Effector CD4-positive, alpha-beta T cell (primary cell): Measurements from ENCODE around the gene STK10.

Source experiments
- DNase-seq: peaks from one replicate; pipeline ENCODE4 v3.0.0-alpha.2; 2020

Gene STK10

DNA sequence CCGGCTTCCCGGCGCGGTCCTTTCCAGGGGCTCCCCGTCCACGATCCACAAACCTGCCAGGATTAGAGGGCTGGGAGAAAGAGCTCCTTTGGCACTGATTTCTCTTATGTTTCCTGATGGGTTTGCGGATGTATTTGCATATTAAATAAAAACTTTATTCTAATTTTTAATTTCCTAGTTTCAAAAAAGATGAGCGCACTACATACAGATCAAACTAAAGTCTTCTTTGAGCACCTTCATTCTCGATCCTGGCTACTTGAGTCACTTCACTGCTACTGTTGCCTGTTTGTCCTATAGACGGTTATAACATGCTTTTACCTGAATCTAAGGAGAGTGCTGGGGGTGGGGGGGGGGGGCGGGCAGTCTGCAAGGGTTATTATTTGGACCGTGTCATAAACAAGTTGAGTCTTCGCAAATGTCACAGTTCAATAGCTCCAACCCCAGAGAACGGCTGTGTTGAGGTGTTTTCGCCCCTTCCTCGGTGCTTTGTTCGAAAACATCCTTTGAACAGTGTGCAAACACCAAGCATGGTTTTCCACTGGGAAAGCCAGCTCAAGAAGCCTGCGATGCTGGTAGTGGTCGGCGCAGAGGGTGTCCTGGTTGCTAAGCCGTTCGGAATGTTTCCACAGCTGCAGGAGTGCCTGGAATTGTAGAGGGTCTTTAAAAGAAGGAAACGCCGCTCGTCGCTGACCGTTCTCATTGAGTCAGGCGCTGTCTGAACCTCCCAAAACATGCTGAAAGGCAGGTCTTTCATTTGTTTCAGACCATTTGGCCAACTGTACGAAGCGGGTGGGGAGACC, 1.1 kb upstream of the STK10 start:
- DNase-seq, result no peak

DNA sequence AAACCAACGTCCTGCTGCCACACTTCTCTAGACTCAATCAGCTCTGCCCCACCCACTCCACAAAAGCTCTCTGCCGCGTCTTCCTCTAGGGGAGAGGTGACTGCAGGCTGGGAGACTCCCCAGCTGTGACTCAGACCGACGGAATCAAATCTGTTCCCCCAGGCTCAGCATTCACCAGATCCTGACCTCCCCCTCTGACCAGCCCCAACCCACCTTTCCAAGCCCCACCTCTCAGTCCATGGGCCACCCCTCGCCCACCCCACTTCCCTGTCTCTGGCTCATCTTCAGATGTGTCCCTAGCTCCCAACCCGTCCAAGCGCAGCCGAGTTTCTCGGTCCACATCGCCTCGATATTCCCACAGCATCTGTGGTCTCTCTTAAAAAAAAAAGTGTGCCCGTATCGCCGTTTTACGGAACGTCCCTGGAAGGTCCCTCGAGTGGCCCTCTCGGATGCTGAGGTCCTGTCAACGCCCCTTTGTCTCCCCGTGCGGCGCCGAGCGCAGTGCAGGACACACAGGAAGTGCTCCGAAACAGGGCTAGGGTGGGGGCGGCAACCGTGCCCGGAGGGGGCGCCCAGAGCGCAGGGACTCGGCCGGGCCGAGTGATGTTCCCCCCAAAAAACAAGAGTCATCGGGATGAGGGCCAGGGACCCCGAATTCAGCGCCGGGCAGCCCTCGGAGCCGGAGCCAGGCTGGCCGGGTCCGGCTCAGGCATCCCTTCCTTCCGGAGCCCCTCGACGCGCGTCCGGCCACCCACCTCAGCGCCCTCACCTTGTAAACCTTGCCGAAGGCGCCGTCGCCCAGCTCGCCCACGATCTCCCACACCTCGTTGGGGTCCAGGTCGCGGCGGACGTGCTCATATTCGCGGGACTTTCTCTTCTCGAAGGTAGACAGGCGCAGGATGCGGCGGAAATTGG, 649 bp downstream of the STK10 start:
- peak; percentile 74 for DNase-seq

DNA sequence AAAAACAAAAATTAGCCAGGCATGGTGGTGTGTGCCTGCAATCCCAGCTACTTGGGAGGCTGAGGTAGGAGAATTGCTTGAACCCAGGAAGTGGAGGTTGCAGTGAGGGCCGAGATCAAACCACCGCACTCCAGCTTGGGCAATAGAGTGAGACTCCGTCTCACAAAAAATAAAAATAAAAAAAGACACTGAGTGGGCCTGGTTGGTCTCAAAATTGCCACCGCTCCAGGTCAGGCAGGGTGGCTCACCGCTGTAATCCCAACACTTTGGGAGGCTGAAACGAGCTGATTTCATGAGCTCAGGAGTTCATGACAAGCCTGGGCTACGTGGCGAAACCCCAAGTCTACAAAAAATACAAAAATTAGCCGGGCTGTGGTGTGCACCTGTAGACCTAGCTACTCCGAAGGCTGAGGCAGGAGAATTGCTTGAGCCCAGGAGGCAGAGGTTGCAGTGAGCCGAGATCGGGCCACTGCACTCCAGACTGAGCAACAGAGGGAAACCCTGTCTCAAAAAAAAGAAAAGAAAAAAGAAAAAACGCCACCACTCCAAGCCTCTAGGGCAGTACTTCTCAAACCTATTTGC, 1.8 kb downstream of the STK10 start:
- DNase-seq, result no peak

DNA sequence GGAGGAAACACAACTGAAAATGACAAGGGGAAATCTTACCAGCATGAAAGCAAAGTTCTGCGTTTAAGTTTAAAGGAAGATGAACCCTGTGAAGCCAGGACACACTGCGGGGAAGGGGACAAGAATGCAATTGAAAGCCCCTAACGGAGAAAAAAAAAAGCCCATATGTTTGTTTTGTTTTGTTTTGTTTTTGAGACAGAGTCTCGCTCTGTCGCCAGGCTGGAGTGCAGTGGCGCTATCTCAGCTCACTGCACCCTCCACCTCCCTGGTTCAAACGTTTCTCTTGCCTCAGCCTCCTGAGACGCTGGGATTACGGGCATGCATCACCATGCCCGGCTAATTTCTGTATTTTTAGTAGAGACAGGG, 2.9 kb downstream of the STK10 start:
- DNase-seq, result no peak

GRCh38 chr5:172183881-172184280, 4.1 kb downstream of the STK10 start:
- no peak for DNase-seq

GRCh38 chr5:172182291-172182690, 5.7 kb downstream of the STK10 start:
- no peak for DNase-seq

GRCh38 chr5:172180936-172181335, 7.1 kb downstream of the STK10 start:
- peak; percentile 17 for DNase-seq

DNA sequence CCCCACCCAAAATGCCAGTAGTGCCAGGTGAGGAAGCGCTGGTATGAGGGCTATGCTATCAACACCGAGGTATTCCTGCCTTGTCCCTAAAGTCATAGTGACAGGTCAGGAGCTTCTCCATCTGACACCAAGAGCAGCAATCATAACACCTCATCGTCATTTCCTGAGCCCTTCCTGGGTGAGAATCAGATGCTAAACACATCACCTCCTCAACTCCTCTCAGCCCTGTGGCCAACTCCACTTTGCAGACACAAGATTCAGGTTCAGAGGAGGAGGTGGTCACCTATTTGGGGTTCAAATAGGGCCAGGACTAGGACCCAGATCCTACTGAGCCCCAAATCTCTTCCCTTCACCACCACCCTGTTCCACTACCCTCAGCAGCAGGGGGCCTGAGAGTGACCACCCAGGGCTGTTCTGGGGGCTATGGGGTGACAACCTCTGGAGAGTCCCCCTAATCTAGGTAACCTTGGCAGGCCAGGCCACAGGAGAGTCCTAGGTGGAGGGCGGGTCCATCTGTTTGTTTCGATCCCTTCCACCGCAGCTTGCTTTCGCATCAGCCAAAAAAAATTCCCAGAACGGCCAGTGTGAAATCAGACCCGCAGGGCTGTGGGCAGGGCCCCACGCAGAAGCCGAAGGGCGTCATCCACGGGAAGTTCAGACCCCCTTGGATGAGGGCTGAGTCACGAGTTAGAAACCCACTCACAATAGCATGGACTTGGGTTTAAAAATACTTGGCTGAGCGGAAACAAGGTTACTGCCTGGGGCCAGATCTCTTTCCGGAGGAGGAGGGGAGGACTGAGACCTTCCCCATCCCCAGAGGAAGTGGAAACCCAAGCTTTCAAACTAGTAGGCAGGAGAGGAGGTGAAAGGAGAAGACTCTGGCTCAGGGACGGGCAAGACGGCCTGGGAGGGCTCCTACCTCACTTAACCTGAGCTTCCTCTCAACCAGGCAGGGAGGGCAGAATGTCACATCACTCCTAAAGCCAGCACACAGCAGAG, 8.7 kb downstream of the STK10 start:
- DNase-seq, result peak; percentile 55

- peak; percentile 42 for DNase-seq
Measured at GRCh38 chr5:172178301-172178987, 9.6 kb downstream of the STK10 start.

DNA sequence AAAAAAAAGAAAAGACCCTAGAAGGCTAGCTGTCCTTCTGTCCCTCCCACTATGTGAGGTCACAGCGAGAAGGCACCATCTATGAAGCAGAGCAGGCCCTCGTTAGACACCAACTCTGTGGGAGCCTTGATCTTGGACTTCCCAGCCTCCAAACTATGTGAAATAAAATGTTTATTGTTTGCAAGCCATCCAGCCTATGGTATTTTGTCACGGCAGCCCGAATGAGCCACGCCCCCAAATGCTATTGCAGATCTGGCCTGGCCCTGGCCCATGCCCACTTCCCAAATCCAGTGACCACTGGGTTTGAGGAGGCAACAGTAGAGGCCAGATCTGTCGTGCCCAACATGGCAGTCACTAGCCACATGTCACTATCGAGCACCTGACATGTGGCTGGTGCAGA, 10.8 kb downstream of the STK10 start:
- no peak for DNase-seq

- DNase-seq, result peak; percentile 86
Measured at GRCh38 chr5:172175263-172175719, 12.7 kb downstream of the STK10 start.

GRCh38 chr5:172173564-172174153, 14.4 kb downstream of the STK10 start:
- DNase-seq, result peak; percentile 57

- no peak for DNase-seq
Measured at GRCh38 chr5:172172912-172173563, 15.0 kb downstream of the STK10 start.

DNA sequence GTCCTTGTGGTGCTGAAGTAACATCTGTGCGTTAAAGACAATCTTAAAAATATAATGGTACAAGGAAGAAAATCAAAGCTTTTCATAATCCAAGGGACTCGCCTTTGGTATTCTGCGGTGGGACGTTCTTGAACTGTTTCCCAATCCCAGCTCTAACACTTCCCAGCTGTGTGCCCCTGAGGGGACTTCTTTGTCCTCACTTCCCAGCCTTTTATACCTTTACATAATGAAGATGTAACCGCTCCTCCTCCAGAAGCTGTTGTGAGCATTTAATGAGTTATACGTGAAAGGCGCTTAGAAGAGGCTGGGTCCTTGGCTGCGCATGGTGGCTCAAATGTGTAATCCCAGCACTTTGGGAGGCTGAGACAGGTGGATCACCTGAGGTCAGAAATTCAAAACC, 16.9 kb downstream of the STK10 start:
- no peak for DNase-seq

DNA sequence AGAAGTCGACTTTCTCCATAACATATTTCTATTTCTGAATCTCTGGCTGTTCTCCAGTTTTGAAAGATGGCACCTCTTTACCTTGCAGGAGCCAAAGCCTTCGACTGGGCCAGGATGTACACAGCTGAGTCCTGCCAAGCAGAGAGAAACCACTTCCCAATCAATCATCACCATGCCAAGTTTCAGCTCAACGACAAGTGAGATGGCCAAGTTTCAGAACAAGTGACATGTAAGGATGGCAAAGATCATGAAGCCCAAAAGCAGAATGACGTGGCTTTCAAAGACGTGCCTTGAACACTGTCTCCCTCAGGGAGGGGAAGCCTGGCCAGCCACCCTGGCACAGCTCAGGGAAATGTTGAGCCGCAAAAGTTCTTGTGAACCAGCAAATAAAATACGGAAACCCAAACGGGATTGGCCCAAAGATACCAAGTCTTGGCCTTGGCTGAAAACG, 17.7 kb downstream of the STK10 start:
- DNase-seq, result no peak

DNA sequence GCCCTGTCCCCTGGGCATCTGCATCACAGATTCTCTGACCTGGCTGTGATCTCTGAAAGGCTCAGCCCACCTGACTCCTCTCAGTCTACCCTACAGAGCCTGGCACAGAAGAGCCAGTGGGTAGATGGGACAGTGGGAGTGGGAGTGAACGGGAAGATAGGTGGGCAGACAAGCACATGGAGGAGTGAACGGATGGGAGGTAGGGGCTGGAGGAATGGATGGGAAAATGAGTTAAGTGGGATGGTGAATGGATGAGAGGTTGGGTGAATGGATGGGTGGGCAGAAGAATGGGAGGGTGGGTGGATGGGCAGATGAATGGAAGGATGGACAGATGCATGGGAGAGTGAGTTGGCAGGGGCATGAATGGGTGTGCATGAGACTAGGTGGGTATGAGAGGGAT, 18.8 kb downstream of the STK10 start:
- DNase-seq, result no peak

DNA sequence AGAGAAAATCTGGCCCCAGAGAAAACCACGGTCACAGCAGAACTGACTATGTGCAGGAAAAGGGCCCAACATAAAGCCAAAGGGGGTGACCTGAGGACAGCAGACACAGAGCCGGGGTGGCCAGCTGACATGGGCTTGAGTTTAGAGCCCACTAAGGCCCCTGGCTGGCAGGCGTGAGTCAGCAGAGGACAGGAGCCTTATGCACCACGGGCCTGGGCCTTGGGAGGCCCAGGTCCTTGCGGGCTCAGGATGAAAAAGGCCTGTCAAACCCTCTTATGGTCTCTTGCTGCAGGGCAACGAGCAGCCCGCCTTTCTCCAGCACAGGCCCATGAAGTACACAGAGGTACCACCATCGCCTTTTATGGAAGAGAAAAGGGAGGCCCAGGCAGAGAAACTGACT, 19.7 kb downstream of the STK10 start:
- DNase-seq, result no peak

DNA sequence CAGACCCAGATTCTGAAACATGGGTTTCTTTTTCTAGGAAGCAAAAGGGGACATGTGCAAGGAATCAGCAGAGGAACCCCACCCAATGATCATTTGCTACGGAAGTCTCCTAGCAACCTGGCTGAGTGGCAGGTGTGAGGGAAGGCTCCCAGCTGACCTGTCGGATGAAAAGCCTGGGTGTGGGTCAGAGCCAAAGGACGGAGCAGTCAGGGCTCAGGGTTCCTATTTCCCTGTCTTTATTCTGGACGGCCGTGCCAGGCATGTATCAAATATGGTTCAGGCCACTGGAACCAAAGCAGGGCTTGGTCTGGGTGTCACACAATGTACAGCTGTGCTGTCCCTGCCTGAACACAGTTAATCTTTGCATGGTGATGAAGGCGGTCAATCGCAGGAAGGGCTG, 20.1 kb downstream of the STK10 start:
- DNase-seq, result no peak

- DNase-seq, result no peak
Measured at GRCh38 chr5:172166030-172166826, 21.8 kb downstream of the STK10 start.

GRCh38 chr5:172165465-172165864, 22.6 kb downstream of the STK10 start:
- DNase-seq, result no peak
